Endothelial cell (in vitro differentiated cells): ENCODE results near the gene BID. TPM values are rescaled to one million over a fixed set of nuclear protein-coding genes. Genes with fewer than 3 reads are reported as not detected.

Experiments
- DNase-seq: peaks from one replicate; pipeline ENCODE4 v3.0.0; 2021; ENCODE audit warnings: low spot score
- H3K27ac Mint-ChIP-seq: one replicate; pipeline ENCODE4 v1.8.0; 2021; ENCODE audit warnings: mixed read lengths, inconsistent platforms; ENCODE audit not compliant: unreplicated experiment
- H3K27me3 Mint-ChIP-seq: one replicate; pipeline ENCODE4 v1.8.0; 2021; ENCODE audit warnings: mild to moderate bottlenecking, moderate library complexity, mixed read lengths, inconsistent platforms; ENCODE audit not compliant: unreplicated experiment
- H3K36me3 Mint-ChIP-seq: one replicate; pipeline ENCODE4 v1.8.0; 2021; ENCODE audit warnings: mild to moderate bottlenecking, low read depth, mixed read lengths, inconsistent platforms; ENCODE audit not compliant: unreplicated experiment
- H3K4me1 Mint-ChIP-seq: one replicate; pipeline ENCODE4 v1.8.0; 2021; ENCODE audit warnings: mild to moderate bottlenecking, mixed read lengths, inconsistent platforms; ENCODE audit not compliant: unreplicated experiment
- H3K4me3 Mint-ChIP-seq: one replicate; pipeline ENCODE4 v1.8.0; 2021; ENCODE audit warnings: mild to moderate bottlenecking, mixed read lengths, inconsistent platforms; ENCODE audit not compliant: unreplicated experiment
- H3K9me3 Mint-ChIP-seq: one replicate; pipeline ENCODE4 v1.8.0; 2021; ENCODE audit warnings: mixed read lengths, inconsistent platforms; ENCODE audit not compliant: unreplicated experiment
- CTCF ChIP-seq: fragments of 200-600 bp; sonication (generic); IDR thresholded peaks from one replicate; pipeline ENCODE4 v1.5.0; 2021; ENCODE audit warnings: antibody characterized with exemption; ENCODE audit not compliant: unreplicated experiment
- total RNA-seq: library from RNA; stranded (reverse); fragmentation: NEBNext Ultra II Directional; extraction: Animal tissue kit (Norgen Biotek cat#: 25700); gene quantifications from one replicate; pipeline ENCODE4 v1.2.1, GENCODE V29; 2021; ENCODE audit not compliant: unreplicated experiment

The BID gene
- total RNA-seq, 1 donor from 2014 or later = 32.5 TPM

DNA sequence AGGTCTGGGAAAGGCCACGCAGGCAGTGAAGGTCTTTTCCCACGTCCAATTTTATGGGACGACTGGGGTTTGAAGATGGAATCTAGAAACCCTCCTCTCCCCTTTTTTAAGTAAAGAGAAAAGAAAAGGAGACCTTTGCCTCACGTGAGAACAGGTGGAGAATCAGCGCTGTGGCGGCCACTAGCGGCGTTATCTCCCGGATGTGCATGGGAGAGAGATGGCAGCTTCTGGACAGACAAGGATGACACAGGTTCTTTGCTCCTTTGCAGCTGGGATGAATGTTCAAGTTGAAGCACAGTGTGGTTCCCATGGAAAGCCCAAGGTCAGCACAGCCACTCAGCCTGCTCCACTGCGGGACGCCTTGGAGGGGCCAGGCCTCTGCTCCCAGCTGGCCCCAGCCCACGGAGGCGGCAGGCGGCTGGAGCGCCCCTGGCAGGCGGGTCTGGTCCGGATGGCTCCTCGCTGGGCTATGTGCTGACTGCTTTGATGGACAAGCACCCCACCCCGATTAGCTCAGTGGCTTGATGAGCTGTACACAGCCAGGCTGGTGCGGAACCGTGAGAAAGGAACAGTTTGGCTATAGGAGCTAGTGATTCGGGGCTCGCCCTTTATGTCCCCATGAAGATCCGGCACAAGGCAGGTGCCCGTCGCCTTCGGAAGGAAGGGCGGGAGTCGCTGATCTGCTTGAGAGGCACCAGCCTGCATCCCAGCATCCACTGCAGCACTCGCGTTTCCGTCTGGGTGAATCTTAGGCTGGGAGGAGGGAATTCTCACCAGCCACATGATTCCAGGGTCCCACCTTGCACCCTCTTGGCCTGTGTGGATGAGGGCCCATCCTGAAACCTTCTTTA is 14.5 kb upstream of the BID start:
- H3K9me3 Mint-ChIP-seq = no peaks in the 10 kb centered on the region

DNA sequence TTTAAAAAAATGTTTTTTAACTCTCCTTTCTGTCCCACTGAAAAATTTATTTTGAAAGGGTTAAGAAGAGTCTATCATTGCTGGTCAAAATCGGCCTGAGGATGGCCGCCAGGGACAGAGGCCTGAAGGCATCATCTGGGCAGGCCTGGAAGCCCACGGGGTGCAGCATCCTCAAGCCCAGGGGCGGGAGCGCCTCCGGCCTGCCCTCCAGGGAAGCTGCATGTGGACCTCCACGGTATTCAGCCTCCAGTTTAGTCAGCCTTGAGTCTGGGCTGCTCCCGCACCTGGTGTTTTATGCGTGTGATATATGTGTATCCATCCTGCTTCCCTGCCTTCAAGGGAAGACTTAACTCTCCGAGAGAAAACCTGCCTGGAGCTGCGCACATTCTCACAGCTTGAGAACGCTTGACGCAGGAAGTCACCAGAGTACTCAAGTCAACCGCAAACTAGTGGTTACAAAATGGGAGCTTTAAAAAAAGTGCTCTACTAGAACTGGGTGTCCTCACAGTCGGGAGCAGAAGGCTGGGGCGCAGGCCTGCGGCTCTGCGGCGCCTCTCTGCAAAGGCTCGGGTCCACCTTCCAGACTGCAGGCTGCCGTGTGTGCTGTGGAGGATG is 13.6 kb upstream of the BID start:
- TF ChIP-seq CTCF = no peak
- peaks cover 14% of the 10 kb centered on the region for H3K36me3 Mint-ChIP-seq
- H3K4me1 Mint-ChIP-seq = peaks cover 28% of the 10 kb centered on the region
- H3K9me3 Mint-ChIP-seq = no peaks in the 10 kb centered on the region
- no peak for DNase-seq
- peaks cover 20% of the 10 kb centered on the region for H3K27me3 Mint-ChIP-seq
- peak overlapping the region; percentile 90 for H3K27ac Mint-ChIP-seq
- H3K4me3 Mint-ChIP-seq = no peak overlapping the region

More for the DNA sequence above, 14.5 kb upstream of the BID start:
- no peak for DNase-seq
- no peak for TF ChIP-seq CTCF
- no peak overlapping the region for H3K4me3 Mint-ChIP-seq
- peaks cover 29% of the 10 kb centered on the region for H3K4me1 Mint-ChIP-seq
- peaks cover 22% of the 10 kb centered on the region for H3K27me3 Mint-ChIP-seq
- no peak overlapping the region for H3K27ac Mint-ChIP-seq
- H3K36me3 Mint-ChIP-seq = peaks cover 16% of the 10 kb centered on the region

GRCh38 chr22:17787241-17787640 is 13.0 kb upstream of the BID start:
- no peak for DNase-seq
- Mint-ChIP-seq H3K36me3 (peaks cover 14% of the 10 kb centered on the region), H3K9me3 (no peaks in the 10 kb centered on the region), H3K27ac (peak overlapping the region; percentile 90), H3K4me3 (peak overlapping the region; percentile 28), H3K27me3 (peaks cover 19% of the 10 kb centered on the region), H3K4me1 (peaks cover 33% of the 10 kb centered on the region)
- TF ChIP-seq CTCF = no peak

GRCh38 chr22:17786435-17787161 is 12.3 kb upstream of the BID start:
- peaks cover 19% of the 10 kb centered on the region for H3K27me3 Mint-ChIP-seq
- TF ChIP-seq CTCF = no peak
- H3K4me1 Mint-ChIP-seq = peaks cover 34% of the 10 kb centered on the region
- DNase-seq = peak; percentile 57
- H3K9me3 Mint-ChIP-seq = no peaks in the 10 kb centered on the region
- peak overlapping the region; percentile 90 for H3K27ac Mint-ChIP-seq
- H3K36me3 Mint-ChIP-seq = peaks cover 14% of the 10 kb centered on the region
- no peak overlapping the region for H3K4me3 Mint-ChIP-seq
